Thyroid gland (tissue), 4 donors: ENCODE results near the gene DQX1.

Experiments used
- POLR2A ChIP-seq, 2 donors: fragments of 450-650 bp; IDR thresholded peaks; one replicate each; pipeline ENCODE4 v1.6.1; 2017; ENCODE audit warnings: antibody characterized with exemption in 2 of 2, mild to moderate bottlenecking in 2 of 2, moderate library complexity in 1 of 2
- TF ChIP-seq, protein P1 (sequence below), 6 experiments: fragments of 200-600 bp in 3 of 6; fragments of 450-650 bp in 3 of 6; sonication (generic) in 3 of 6; IDR thresholded peaks; one replicate each; pipeline ENCODE4 v1.5.1; 2016 to 2019; ENCODE audit warnings: antibody characterized with exemption in 6 of 6, mild to moderate bottlenecking in 2 of 6, inconsistent platforms in 1 of 6, moderate library complexity in 1 of 6

- TF ChIP-seq, protein P1, sequence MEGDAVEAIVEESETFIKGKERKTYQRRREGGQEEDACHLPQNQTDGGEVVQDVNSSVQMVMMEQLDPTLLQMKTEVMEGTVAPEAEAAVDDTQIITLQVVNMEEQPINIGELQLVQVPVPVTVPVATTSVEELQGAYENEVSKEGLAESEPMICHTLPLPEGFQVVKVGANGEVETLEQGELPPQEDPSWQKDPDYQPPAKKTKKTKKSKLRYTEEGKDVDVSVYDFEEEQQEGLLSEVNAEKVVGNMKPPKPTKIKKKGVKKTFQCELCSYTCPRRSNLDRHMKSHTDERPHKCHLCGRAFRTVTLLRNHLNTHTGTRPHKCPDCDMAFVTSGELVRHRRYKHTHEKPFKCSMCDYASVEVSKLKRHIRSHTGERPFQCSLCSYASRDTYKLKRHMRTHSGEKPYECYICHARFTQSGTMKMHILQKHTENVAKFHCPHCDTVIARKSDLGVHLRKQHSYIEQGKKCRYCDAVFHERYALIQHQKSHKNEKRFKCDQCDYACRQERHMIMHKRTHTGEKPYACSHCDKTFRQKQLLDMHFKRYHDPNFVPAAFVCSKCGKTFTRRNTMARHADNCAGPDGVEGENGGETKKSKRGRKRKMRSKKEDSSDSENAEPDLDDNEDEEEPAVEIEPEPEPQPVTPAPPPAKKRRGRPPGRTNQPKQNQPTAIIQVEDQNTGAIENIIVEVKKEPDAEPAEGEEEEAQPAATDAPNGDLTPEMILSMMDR (IDR thresholded peaks at IDR 0.05), result no peak
- no peak for TF ChIP-seq POLR2A (IDR thresholded peaks at IDR 0.05)
These were observed 18.6 kb upstream of the DQX1 start for GRCh38 chr2:74544634-74545033.
